Measurements from ENCODE around the gene KLKB1. TPM values are rescaled to one million over a fixed set of nuclear protein-coding genes. Genes with fewer than 3 reads are reported as not detected.

The KLKB1 gene
- total and polyA plus RNA-seq, 2 donors (not counting 3 experiments of a cell fraction or from before 2014, with no cell fraction given): not detected

DNA sequence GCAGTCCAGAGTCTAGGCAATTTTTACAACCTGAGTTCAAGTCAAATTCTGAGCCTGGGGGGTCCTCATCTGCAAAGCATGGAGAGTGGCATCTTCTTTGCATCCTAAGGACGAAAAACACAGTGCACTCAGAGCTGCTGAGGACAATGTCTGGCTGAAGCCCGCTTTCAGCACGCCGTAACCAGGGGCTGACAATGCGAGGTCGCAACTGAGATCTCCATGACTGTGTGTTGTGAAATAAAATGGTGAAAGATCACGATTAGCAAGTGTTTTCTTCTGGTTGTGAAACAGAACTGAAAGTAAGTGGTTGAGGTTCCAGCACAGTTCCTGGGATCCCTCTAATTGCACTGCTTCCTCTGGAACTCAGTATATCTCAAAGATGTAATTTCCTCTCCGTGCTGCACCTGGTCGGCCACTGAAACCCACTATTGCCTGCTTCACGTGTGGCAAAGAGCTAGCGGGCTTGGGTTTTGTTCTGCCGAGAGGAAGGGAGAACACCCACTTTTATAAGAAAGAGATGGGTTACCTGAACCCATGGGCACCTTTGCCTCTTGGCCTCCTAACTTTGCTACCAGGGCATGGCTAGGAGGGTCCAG lies 31.0 kb downstream of the KLKB1 start:
- intact Hi-C loops (cut with micrococcal nuclease): no loop called here
- H3K9me1 ChIP-seq (replicated peaks; ENCODE audit: control insufficient read depth, extremely low read depth, insufficient read depth, low read length): no peaks in the 10 kb centered on the region
- no peak for DNase-seq (ENCODE audit: low read depth, low spot score)
- H3K36me3 ChIP-seq (ENCODE audit: control insufficient read depth in 2 of 2, extremely low read depth in 1 of 2, insufficient read depth in 2 of 2, low read length in 2 of 2): no peaks in the 10 kb centered on the region
- H3K9me3 ChIP-seq (replicated peaks; ENCODE audit: control insufficient read depth, insufficient read depth, low read length): no peaks in the 10 kb centered on the region
- no peak overlapping the region for H3K9ac ChIP-seq (replicated peaks; ENCODE audit: extremely low read depth, insufficient read depth, low read length)
- no peaks in the 10 kb centered on the region for H3K4me1 ChIP-seq (ENCODE audit: control insufficient read depth, extremely low read depth, insufficient read depth, low read length)
- H3K4me3 ChIP-seq (replicated peaks in 1 of 3; ENCODE audit: insufficient read depth in 1 of 3, low read depth in 1 of 3, low read length in 3 of 3): no peak overlapping the region
- dilution Hi-C loops (cut with MboI; ENCODE audit: extremely low pct_ligation_motif_present, low sequenced_read_pairs): no loop called here
- no peaks in the 10 kb centered on the region for H3K79me2 ChIP-seq (ENCODE audit: control insufficient read depth, insufficient read depth, low read length)
- TF ChIP-seq POLR2A (IDR thresholded peaks at IDR 0.05; ENCODE audit: low read depth, low read length) (no peak), POLR2AphosphoS5 (IDR thresholded peaks at IDR 0.05; ENCODE audit: insufficient read depth, low read depth, low read length) (no peak), JUN (IDR thresholded peaks at IDR 0.05; ENCODE audit: borderline replicate concordance, insufficient read depth, insufficient read length, low read depth) (no peak), MYC (IDR thresholded peaks at IDR 0.05; ENCODE audit: low read depth, low read length) (no peak), EZH2 (IDR thresholded peaks at IDR 0.05; ENCODE audit: borderline replicate concordance, low read depth, low read length, severe bottlenecking) (no peak)
- TF ChIP-seq, protein P1, sequence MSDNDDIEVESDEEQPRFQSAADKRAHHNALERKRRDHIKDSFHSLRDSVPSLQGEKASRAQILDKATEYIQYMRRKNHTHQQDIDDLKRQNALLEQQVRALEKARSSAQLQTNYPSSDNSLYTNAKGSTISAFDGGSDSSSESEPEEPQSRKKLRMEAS (IDR thresholded peaks at IDR 0.05; ENCODE audit: insufficient read depth, insufficient read length): no peak
- no peak overlapping the region for H3K4me2 ChIP-seq (ENCODE audit: insufficient read depth, low read length)
- no TSS peak for BruUV-seq (replicated peaks)
- no peaks in the 10 kb centered on the region for H4K20me1 ChIP-seq (replicated peaks; ENCODE audit: control insufficient read depth, extremely low read depth, insufficient read depth, low read length)
- H3K27me3 ChIP-seq (ENCODE audit: control insufficient read depth in 2 of 2, insufficient read depth in 2 of 2, low read length in 2 of 2): no peaks in the 10 kb centered on the region
- FAIRE-seq: no peak
- ChIA-PET CTCF (no interaction called here), POLR2A (no interaction called here)
- no peak overlapping the region for H3K27ac ChIP-seq (ENCODE audit: insufficient read depth, low read depth, low read length)
- H2AFZ ChIP-seq (ENCODE audit: low read depth, low read length): no peak overlapping the region

DNA sequence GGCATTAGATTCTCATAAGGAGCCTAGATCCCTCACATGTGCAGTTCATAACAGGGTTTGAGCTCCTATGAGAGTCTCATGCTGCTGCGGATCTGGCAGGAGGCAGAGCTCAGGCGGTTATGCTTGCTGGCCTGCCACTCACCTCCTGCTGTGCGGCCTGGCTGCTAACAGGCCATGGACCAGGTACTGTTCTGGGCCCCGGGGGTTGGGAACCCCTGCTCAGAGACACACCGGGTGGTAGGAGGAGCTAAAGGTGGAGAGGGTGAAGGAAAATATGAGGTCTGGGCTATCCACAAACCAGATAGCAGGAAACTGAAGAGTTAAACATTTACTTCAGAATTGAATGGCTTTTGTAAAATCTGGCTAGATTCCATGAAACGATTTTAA lies 32.8 kb downstream of the KLKB1 start:
- Histone ChIP-seq H3K27me3 (ENCODE audit: control insufficient read depth in 2 of 2, insufficient read depth in 2 of 2, low read length in 2 of 2) (no peaks in the 10 kb centered on the region), H3K4me2 (ENCODE audit: insufficient read depth, low read length) (no peak overlapping the region), H3K79me2 (ENCODE audit: control insufficient read depth, insufficient read depth, low read length) (no peaks in the 10 kb centered on the region), H4K20me1 (replicated peaks; ENCODE audit: control insufficient read depth, extremely low read depth, insufficient read depth, low read length) (no peaks in the 10 kb centered on the region), H3K4me3 (replicated peaks in 1 of 3; ENCODE audit: insufficient read depth in 1 of 3, low read depth in 1 of 3, low read length in 3 of 3) (no peak overlapping the region), H3K9ac (replicated peaks; ENCODE audit: extremely low read depth, insufficient read depth, low read length) (no peak overlapping the region), H2AFZ (ENCODE audit: low read depth, low read length) (no peak overlapping the region), H3K36me3 (ENCODE audit: control insufficient read depth in 2 of 2, extremely low read depth in 1 of 2, insufficient read depth in 2 of 2, low read length in 2 of 2) (no peaks in the 10 kb centered on the region), H3K9me3 (replicated peaks; ENCODE audit: control insufficient read depth, insufficient read depth, low read length) (no peaks in the 10 kb centered on the region), H3K9me1 (replicated peaks; ENCODE audit: control insufficient read depth, extremely low read depth, insufficient read depth, low read length) (no peaks in the 10 kb centered on the region), H3K27ac (ENCODE audit: insufficient read depth, low read depth, low read length) (no peak overlapping the region), H3K4me1 (ENCODE audit: control insufficient read depth, extremely low read depth, insufficient read depth, low read length) (no peaks in the 10 kb centered on the region)
- ChIA-PET CTCF (no interaction called here), POLR2A (no interaction called here)
- FAIRE-seq (no peak), DNase-seq (ENCODE audit: low read depth, low spot score) (no peak)
- intact Hi-C loops (cut with micrococcal nuclease) (no loop called here), dilution Hi-C loops (cut with MboI; ENCODE audit: extremely low pct_ligation_motif_present, low sequenced_read_pairs) (no loop called here)
- TF ChIP-seq, protein P2, sequence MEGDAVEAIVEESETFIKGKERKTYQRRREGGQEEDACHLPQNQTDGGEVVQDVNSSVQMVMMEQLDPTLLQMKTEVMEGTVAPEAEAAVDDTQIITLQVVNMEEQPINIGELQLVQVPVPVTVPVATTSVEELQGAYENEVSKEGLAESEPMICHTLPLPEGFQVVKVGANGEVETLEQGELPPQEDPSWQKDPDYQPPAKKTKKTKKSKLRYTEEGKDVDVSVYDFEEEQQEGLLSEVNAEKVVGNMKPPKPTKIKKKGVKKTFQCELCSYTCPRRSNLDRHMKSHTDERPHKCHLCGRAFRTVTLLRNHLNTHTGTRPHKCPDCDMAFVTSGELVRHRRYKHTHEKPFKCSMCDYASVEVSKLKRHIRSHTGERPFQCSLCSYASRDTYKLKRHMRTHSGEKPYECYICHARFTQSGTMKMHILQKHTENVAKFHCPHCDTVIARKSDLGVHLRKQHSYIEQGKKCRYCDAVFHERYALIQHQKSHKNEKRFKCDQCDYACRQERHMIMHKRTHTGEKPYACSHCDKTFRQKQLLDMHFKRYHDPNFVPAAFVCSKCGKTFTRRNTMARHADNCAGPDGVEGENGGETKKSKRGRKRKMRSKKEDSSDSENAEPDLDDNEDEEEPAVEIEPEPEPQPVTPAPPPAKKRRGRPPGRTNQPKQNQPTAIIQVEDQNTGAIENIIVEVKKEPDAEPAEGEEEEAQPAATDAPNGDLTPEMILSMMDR (IDR thresholded peaks at IDR 0.05; ENCODE audit: extremely low read depth in 1 of 2, insufficient read depth in 1 of 2, low read depth in 1 of 2, low read length in 2 of 2): no peak
- TF ChIP-seq MYC (IDR thresholded peaks at IDR 0.05; ENCODE audit: low read depth, low read length): no peak
- TF ChIP-seq, protein P1 (IDR thresholded peaks at IDR 0.05; ENCODE audit: insufficient read depth, insufficient read length): no peak
- no TSS peak for BruUV-seq (replicated peaks)

All from endothelial cell of umbilical vein (primary cell).